Measurements from ENCODE around the gene SPDYE6. TPM values are rescaled to one million over a fixed set of nuclear protein-coding genes. Genes with fewer than 3 reads are reported as not detected.
"Not testable (repeated sequence)": the region's sequence is repeated elsewhere in the genome, so short reads cannot be mapped to it uniquely, and the experiment has no call there.

Gene SPDYE6
- total RNA-seq, 1 donor from 2014 or later: not detected

DNA sequence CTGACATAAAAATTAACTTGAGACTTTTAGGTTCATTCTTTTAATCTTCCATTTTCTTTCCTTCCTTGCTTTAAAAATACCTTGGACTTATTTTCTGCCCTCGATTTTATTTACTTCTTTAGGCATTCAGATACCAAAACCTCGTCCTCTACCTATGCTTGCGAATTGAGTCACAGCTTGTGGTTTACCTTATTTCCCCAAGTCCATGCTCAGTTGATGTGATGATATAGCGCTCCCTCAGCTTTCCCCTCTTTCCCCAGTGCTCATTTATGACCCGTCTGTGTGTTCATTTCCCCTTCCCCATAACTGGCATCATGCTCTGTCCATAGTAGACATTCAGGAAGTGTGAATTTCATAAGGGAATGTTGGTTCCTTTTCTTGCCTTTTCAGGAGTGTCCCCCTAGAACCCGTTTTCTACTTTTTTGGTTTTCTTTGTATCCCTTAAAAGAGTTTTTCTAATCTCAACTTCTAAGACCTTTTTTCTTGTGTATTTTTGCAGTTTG lies 20.8 kb upstream of the SPDYE6 start:
- Mint-ChIP-seq H3K4me3 (ENCODE audit: unreplicated experiment) (no peak overlapping the region), H3K27me3 (ENCODE audit: low read depth) (no peaks in the 10 kb centered on the region), H3K9me3 (ENCODE audit: low read depth) (no peaks in the 10 kb centered on the region), H3K4me1 (ENCODE audit: low read depth) (no peaks in the 10 kb centered on the region), H3K36me3 (ENCODE audit: low read depth) (peaks cover 26% of the 10 kb centered on the region), H3K27ac (ENCODE audit: unreplicated experiment) (no peak overlapping the region)
- no peak for DNase-seq (ENCODE audit: low spot score)
- TF ChIP-seq, protein P1, sequence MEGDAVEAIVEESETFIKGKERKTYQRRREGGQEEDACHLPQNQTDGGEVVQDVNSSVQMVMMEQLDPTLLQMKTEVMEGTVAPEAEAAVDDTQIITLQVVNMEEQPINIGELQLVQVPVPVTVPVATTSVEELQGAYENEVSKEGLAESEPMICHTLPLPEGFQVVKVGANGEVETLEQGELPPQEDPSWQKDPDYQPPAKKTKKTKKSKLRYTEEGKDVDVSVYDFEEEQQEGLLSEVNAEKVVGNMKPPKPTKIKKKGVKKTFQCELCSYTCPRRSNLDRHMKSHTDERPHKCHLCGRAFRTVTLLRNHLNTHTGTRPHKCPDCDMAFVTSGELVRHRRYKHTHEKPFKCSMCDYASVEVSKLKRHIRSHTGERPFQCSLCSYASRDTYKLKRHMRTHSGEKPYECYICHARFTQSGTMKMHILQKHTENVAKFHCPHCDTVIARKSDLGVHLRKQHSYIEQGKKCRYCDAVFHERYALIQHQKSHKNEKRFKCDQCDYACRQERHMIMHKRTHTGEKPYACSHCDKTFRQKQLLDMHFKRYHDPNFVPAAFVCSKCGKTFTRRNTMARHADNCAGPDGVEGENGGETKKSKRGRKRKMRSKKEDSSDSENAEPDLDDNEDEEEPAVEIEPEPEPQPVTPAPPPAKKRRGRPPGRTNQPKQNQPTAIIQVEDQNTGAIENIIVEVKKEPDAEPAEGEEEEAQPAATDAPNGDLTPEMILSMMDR (IDR thresholded peaks at IDR 0.05): no peak

DNA sequence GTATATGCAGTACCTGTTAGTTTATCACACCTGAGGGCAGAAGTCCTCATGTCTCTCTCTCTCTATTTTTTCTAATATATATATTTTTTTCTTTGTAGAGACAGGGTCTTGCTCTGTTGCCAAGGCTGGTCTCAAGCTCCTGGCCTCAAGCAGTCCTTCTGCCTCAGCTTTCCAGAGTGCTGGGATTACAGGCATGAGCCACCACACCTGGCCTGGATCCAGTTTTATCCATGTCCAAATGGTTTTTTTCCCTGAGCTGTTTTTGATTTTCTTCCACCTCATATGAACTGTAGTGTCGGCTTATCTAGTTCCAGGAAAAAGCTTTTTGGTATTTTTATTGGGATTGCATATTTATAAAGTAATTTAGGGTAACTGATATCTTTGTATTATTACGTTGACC lies 16.6 kb upstream of the SPDYE6 start:
- not testable (repeated sequence) for H3K4me1 Mint-ChIP-seq (ENCODE audit: low read depth); H3K27me3 Mint-ChIP-seq (ENCODE audit: low read depth); H3K27ac Mint-ChIP-seq (ENCODE audit: unreplicated experiment); DNase-seq (ENCODE audit: low spot score); H3K4me3 Mint-ChIP-seq (ENCODE audit: unreplicated experiment); H3K9me3 Mint-ChIP-seq (ENCODE audit: low read depth)
- H3K36me3 Mint-ChIP-seq (ENCODE audit: low read depth): peaks cover 20% of the 10 kb centered on the region

DNA sequence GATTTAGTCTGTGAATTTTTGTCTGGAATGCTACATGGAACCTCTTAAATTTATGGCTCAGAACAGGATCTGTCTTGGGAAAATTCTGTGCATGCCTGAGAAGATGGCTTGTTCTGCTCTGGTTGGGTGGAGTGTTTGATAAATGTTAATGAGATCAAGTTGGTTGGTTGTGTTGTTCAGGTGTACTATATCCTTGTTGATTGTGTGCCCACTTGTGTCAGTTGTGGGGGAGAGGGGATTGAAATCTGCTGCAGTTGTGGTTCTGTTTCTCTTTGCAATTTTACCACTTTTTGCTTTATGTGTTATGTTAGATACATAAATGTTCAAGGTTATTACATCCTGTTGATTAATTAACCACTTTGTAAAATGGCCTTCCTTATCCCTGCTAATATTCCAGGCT lies 13.8 kb upstream of the SPDYE6 start:
- H3K27me3 Mint-ChIP-seq (ENCODE audit: low read depth); H3K4me1 Mint-ChIP-seq (ENCODE audit: low read depth); DNase-seq (ENCODE audit: low spot score); H3K4me3 Mint-ChIP-seq (ENCODE audit: unreplicated experiment); H3K9me3 Mint-ChIP-seq (ENCODE audit: low read depth); H3K27ac Mint-ChIP-seq (ENCODE audit: unreplicated experiment): not testable (repeated sequence)
- peaks cover 15% of the 10 kb centered on the region for H3K36me3 Mint-ChIP-seq (ENCODE audit: low read depth)

DNA sequence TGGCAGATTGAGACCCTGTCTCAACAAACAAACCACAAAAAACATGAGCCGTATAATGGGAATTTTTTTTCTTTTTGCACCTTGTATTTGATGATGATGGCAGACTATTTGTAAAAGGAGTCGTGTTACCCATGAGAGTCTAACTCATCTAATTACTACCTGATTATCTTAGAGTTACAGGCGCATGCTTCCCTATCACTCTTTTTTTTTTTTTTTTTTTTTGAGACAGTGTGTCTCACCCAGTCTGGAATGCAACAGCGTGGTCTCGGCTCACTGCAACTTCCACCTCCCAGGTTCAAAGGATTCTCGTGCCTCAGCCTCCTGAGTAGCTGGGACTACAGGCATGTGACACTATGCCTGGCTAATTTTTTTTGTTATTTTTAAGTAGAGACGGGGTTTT lies 9.1 kb upstream of the SPDYE6 start:
- DNase-seq (ENCODE audit: low spot score); H3K27me3 Mint-ChIP-seq (ENCODE audit: low read depth); H3K9me3 Mint-ChIP-seq (ENCODE audit: low read depth); H3K27ac Mint-ChIP-seq (ENCODE audit: unreplicated experiment): not testable (repeated sequence)
- Mint-ChIP-seq H3K4me1 (ENCODE audit: low read depth) (peaks cover 17% of the 10 kb centered on the region), H3K4me3 (ENCODE audit: unreplicated experiment) (peak overlapping the region; percentile 90), H3K36me3 (ENCODE audit: low read depth) (peaks cover 11% of the 10 kb centered on the region)

DNA sequence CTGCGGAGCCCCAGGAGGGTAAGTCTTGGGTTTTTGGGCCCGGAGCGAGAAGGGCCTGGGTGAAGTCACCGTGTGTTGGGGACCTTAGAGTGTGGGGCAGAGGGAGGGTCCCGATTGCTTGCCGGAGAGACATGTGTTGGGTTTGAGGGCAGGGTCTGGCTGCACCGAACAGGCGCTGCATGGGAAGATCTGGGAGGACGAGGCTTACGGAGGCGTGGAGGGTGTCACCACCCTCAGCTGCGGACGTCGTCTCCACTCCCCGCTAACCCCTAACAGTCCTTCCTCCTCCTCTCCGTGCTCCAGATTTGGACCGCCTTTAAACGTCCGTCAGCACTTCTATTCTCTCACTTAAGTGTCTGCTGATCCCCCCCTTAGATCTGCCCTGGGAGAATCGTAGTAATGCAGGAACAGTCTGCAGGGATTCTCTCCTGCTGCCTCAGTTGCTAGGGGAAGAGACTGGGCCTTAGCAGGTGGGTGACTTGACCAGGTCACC lies 8.2 kb upstream of the SPDYE6 start:
- not testable (repeated sequence) for H3K36me3 Mint-ChIP-seq (ENCODE audit: low read depth); DNase-seq (ENCODE audit: low spot score); H3K27me3 Mint-ChIP-seq (ENCODE audit: low read depth); H3K9me3 Mint-ChIP-seq (ENCODE audit: low read depth)
- Mint-ChIP-seq H3K4me1 (ENCODE audit: low read depth) (peaks cover 17% of the 10 kb centered on the region), H3K27ac (ENCODE audit: unreplicated experiment) (peak overlapping the region; percentile 90), H3K4me3 (ENCODE audit: unreplicated experiment) (peak overlapping the region; percentile 90)

DNA sequence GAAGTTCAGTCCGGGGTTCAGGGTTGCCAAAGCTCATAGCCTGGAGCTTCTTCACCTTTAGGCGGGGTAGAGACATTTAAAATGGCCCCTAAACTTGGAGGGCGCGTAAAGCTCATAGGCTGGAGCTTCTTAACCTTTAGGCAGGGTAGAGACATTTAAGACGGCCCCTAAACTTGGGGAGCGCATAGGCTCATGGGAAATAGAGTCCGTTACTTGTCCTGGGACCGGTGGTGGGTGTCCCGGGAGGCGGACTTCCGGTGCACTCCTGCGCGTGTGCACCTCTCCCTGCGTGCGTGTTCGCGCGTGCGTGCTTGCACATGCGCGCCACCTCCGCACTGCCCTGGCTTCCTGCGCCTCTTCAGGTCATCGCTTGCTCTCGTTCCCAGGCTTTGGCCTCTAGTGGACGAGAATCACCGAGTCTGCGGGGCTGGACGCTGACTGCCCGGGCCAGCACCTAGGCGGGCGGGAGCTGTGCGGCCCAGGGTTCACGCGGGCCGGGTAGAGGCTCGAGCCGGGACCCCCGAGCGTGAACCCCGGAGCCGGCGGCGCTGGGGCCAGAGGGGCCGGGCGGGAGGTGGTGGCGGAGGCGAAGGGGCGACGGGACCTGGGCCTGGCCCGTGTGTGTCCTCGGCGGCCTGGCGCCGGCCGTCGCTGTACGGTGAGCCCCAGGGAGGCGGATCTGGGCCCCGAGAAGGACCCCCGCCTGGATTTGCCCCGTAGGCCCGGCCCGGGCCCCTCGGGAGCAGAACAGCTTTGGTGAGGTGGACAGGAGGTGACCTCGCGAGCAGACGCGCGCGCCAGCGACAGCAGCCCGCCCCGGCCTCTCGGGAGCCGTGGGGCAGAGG lies 7.5 kb upstream of the SPDYE6 start:
- TF ChIP-seq, protein P1 (IDR thresholded peaks at IDR 0.05): peak; percentile 47
- DNase-seq (ENCODE audit: low spot score): peak; percentile 98
- Mint-ChIP-seq H3K27ac (ENCODE audit: unreplicated experiment) (peak overlapping the region; percentile 91), H3K4me1 (ENCODE audit: low read depth) (peaks cover 17% of the 10 kb centered on the region), H3K4me3 (ENCODE audit: unreplicated experiment) (peak overlapping the region; percentile 90)
- not testable (repeated sequence) for H3K36me3 Mint-ChIP-seq (ENCODE audit: low read depth); H3K27me3 Mint-ChIP-seq (ENCODE audit: low read depth); H3K9me3 Mint-ChIP-seq (ENCODE audit: low read depth)

DNA sequence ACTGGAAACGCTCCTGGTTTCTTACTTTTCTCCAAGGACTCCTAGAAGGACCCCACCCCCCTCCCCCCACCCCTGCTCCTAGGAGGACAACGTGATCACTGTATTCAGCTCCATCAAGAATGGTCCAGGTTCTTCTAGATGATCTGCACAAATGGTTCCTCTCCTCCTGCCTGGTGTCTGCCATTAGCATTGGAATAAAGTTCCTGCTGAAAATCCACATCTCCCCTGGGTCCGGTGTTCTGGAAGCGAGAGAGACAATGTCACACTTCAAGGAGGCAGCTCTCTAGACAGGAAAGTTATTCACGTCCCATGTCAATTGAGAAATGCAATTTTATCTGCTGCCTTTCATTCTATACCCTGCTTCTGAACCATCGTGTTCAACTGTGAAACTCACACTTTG lies 9.3 kb downstream of the SPDYE6 start:
- H3K9me3 Mint-ChIP-seq (ENCODE audit: low read depth); H3K4me3 Mint-ChIP-seq (ENCODE audit: unreplicated experiment); H3K27ac Mint-ChIP-seq (ENCODE audit: unreplicated experiment); H3K36me3 Mint-ChIP-seq (ENCODE audit: low read depth); H3K4me1 Mint-ChIP-seq (ENCODE audit: low read depth); H3K27me3 Mint-ChIP-seq (ENCODE audit: low read depth); DNase-seq (ENCODE audit: low spot score): not testable (repeated sequence)

DNA sequence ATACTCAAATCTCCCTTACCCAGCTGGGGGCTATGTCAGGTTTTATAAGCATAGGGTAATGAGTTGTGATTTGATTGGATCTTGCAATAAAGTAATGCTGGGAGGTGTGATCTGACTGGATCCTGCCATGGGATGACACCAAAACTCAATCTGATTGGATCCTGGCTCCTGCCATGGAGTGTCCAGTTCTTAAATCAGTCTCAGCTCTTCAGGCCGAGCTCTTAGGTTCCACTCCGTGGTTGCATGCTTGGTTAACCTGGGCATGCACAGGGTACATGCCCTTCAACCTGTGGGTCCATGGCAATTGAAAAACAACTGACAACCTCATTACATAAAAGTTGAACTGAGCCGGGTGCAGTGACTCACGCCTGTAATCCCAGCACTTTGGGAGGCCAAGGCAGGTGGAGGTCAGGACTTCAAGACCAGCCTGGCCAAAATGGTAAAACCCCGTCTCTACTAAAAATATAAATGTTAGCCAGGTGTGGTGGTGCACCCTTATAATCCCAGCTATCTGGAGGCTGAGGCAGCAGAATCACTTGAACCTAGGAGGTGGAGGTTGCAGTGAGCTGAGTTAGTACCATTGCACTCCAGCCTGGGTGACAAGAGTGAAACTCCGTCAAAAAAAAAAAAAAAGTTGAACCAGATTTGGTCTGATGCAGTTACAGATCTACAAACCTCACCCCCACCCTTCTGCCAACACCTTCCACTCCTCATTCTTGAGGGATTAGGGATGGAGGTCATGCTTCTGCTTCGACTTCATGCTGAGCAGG lies 15.5 kb downstream of the SPDYE6 start:
- not testable (repeated sequence) for DNase-seq (ENCODE audit: low spot score); H3K4me3 Mint-ChIP-seq (ENCODE audit: unreplicated experiment); H3K27me3 Mint-ChIP-seq (ENCODE audit: low read depth); H3K4me1 Mint-ChIP-seq (ENCODE audit: low read depth); H3K9me3 Mint-ChIP-seq (ENCODE audit: low read depth); H3K27ac Mint-ChIP-seq (ENCODE audit: unreplicated experiment); H3K36me3 Mint-ChIP-seq (ENCODE audit: low read depth)

DNA sequence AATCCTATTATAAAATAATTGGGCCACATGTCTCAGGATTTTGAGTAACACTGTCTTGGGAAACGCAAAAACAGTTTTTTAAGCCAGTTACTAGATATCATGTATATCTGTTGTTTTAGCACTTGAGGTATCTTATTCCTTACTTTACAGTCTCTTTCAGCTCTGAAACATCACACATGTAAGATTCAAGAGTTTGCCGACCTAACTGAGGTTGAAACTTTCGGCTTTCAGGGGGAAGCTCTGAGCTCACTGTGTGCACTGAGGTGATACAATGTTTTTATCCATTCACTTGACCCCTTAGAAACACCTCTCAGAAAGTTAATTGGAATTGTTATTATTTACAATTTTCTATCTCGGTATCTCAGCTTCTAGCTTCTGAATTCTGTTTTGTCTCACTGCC lies 18.8 kb downstream of the SPDYE6 start:
- not testable (repeated sequence) for H3K36me3 Mint-ChIP-seq (ENCODE audit: low read depth); H3K4me3 Mint-ChIP-seq (ENCODE audit: unreplicated experiment); DNase-seq (ENCODE audit: low spot score); H3K27ac Mint-ChIP-seq (ENCODE audit: unreplicated experiment); H3K4me1 Mint-ChIP-seq (ENCODE audit: low read depth); H3K9me3 Mint-ChIP-seq (ENCODE audit: low read depth); H3K27me3 Mint-ChIP-seq (ENCODE audit: low read depth)

DNA sequence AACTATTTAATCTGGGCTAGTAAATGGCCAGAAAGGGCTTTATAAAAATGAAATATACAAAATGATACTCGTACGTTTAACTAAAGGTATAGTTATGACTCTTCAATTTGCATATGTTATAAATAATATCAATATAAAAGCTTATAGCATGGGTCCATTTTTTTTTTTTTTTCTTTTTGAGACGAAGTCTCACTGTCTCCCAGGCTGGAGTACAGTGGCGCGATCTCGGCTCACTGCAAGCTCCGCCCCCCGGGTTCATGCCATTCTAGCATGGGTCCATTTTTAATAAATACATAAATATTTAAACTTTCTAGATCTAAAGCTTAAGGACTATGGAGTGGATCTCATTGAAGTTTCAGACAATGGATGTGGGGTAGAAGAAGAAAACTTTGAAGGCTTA lies 19.2 kb downstream of the SPDYE6 start:
- H3K36me3 Mint-ChIP-seq (ENCODE audit: low read depth); H3K4me3 Mint-ChIP-seq (ENCODE audit: unreplicated experiment); H3K27me3 Mint-ChIP-seq (ENCODE audit: low read depth): not testable (repeated sequence)

More for the DNA sequence above, 19.2 kb downstream of the SPDYE6 start:
- not testable (repeated sequence) for H3K27ac Mint-ChIP-seq (ENCODE audit: unreplicated experiment); H3K9me3 Mint-ChIP-seq (ENCODE audit: low read depth); DNase-seq (ENCODE audit: low spot score); H3K4me1 Mint-ChIP-seq (ENCODE audit: low read depth)
